NCI-H1436 treated with DMSO at 0.1 percent for 48 hours (cell line): ENCODE measurements around the gene CDH4.

Source experiments
- DNase-seq: peaks from one replicate; lab custom pipeline; 2025; lab: John Stamatoyannopoulos, UW

The CDH4 gene

DNA sequence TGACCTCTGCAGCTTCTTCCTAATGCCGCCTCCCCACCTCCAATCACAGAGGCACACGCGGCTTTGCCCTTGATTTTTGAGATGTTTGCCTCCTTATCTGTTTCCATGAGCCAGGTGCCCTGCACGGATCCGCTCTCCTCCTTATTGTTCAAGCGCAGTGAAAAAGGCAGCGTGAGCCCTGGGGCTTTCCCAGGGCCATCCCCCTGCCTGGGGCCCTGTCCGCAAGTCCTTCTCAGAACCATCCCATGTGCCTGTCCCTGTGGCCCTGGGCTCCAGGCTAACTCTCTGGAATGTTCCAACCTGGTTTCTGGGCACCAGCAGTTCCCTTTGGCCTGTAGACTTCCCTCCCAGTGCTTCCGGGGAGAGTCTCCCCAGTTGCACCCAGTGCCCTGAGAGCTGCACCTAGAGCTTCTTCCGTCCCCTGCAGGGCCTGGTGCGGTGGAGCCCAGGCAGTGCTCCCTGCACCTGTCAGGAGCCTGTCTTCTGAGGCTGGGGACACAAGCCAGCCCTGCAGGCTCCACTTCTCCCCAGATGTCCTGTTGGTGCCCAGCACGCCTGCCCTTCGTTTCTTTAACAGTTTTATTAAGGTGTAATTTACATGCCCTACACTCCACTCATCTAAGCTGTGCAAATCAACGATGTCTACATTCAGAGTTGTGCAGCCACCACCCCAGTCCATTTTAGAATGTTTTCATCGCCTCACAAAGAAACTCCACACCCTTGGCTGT is 330.3 kb downstream of the CDH4 start:
- DNase-seq, result no peak

- DNase-seq, result no peak
Measured at GRCh38 chr20:61583356-61583755, 331.3 kb downstream of the CDH4 start.

DNA sequence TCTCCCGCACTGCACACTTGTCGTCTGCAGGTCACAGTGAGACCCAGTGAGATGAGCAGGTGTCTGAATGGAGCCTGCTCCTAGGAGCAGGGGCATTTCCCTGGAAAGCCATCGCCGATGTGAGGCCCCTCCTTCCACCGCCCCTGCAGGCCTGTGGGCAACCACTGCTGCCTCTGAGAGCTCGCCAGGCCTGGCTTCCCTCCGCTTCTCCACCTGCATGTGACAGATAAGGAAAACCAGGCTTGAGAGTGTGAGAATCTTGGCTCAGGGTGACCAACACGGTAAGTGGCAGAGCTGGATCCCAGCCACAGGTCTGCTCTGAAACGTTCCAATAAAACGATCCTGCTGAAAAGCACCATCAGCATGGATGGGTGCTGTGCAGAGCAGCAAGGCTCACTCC is 332.8 kb downstream of the CDH4 start:
- DNase-seq, result no peak

GRCh38 chr20:61585764-61586163 is 333.7 kb downstream of the CDH4 start:
- no peak for DNase-seq

DNA sequence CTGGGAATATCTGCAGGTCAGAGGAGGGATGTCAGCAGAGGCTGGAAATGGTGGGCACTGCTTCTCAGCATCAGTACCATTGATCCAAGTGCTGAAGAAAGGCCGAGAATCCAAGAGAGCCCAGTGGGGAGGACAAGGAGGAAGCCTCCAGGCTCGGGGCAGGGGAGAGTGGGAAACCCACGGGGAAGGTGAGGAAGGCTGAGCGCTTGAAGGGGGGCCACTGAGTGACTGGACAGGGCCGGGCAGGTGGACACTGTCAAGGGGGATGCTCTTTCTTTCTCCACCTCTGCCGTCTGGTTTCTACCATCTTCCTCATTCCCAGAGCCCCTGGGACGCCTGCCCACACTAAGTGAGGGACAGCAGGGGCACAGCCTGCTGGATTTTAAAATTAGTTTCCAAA is 335.0 kb downstream of the CDH4 start:
- DNase-seq, result no peak

GRCh38 chr20:61587681-61588289 is 335.7 kb downstream of the CDH4 start:
- DNase-seq, result no peak

DNA sequence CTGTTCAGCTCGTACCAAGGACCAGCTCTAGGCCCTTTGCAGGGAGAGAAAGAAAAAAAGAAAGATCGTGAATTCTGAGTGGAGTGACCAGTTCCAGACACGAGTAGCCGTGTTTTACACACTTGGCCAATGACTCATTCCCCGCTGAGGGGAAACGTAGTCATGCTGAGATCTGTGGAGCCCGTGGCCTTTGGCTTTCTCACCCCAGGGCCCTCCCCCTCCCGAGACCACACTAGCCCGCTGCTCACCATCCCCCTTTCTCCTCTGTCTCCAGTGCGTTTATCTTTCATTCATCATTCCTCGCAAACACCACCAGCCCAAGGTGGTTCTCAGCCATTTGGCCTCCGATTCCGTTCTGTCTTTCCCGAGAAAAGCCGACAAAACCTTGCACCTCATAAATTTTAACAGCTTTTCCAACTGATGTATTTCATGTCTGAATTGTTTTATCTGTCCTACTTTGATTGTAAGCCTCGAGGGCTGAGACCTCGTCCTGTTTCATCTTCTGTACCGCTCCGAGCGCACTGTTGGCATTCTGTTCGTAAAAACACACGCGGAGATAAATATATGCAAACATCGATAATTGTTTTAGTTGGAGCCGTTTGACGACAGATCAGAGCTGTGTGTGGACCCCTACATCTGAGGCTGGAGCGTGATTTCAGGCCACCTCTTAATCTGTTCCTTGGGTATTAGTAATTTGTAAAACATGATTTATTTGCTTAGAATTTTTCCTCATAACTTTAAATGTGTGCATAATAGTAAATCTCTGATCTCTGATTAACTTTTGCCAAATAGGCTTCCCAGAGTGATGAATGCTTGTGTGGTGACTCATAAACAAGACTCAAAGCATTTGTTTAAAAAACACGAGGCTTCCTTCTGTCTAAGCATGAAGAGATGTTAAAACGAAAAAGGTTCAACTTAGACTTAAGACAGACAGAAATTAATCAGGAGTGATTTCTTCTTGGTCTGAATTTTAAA is 336.6 kb downstream of the CDH4 start:
- no peak for DNase-seq

DNA sequence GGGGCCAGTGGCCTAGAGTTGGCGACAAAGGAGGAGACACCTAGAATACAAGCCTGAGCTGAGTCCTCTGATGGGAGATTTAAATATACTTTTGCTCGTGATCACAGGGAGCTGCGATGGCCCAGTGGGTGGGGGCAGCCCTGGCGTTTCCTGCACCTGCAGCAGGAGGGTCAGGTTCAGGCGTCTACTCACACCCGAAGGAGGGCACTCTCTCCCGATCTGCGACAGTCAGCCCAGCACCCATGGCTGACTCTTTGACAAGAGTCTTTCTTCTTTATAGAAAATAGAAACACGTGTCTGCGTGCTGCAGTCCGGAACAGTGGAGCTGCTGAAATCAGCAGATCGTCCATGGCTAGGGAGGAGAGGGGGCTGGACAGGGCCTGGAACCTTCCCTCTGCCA is 338.2 kb downstream of the CDH4 start:
- DNase-seq, result no peak

DNA sequence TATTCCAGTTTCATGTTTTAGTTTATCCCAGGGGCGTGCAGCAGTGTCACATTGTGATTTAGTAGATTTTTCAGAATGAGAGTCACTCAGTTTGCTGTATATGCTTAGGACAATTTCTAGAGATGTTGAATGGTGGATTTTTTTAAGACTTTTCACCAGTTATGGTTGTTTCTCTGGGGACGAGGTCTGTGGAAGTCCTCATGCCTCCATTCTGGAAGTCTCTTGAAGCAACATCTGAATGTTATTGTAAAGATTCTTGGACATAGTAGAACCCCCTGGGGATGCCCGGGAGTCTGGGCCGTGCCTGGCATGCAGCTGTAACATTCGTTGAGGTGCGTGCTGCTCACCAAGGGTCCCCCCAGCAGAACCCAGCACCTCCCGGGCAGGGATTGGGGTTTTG is 341.5 kb downstream of the CDH4 start:
- no peak for DNase-seq

DNA sequence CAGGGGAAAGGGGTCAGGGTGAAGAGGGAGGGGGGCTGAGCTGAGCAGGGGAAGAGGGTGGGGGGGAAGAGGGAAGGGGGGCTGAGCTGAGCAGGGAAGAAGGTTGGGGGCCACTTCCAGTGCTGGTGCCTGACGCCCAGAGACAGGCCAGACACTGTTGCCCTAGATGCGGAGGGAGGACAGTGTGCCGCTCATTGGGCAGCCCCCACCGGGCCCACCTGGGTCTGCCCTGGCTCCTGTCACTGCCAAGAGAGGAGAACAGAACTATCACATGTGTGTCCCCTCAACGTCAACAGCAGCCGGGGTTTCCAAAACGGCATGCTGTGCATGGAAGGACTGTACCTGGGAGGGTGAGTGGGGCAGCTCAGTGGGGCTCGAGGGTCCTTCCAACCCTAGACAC is 342.1 kb downstream of the CDH4 start:
- DNase-seq, result no peak

GRCh38 chr20:61595216-61595615 is 343.2 kb downstream of the CDH4 start:
- no peak for DNase-seq

DNA sequence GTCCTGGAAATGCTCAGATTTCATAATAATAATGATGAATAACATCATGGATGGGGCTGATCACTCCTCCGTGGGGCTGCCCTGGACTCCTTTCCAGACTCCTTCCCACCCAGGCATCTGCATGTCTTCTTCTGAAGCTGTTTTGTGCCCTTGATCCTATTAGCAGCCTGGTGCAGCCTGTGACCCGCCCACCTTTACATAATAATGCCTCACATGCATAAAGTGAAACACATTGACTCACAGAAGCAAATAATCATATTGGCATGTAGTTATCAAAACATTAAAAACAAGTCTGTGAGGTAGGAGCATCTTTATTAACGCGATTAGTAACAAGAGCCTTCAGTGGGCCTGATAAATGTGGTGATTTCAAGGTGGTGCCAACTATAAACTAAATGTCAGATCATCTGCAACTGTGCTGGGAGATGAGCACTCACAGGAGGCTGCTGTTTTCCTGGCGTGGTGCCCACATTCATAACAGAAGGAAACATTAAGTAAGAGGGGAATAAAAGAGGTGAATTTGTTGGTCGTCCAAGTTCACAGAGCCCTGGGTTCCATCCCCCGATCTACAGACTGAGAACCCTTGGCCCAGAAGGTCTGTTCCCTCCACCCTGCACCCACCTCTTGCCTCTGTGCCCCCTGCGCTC is 344.7 kb downstream of the CDH4 start:
- no peak for DNase-seq

DNA sequence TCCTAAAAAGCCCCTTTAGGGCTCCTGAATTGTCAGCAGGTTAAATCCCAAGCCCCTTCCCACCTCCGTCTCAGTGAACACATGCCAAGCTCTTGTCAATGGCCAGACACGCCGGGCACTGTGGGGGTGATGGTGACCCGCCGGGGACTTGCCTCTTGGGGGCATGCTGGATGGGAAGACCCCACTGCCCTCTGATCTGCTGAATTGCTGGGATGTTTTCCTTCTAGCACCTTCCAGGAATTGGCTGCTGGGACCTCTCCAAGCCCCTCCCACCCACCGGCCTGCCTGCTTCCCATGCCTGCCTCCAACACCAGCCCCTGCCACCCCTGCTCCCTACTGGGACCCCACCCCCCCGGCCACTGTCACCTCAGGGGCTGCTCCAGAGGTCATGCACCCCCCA is 345.9 kb downstream of the CDH4 start:
- no peak for DNase-seq

DNA sequence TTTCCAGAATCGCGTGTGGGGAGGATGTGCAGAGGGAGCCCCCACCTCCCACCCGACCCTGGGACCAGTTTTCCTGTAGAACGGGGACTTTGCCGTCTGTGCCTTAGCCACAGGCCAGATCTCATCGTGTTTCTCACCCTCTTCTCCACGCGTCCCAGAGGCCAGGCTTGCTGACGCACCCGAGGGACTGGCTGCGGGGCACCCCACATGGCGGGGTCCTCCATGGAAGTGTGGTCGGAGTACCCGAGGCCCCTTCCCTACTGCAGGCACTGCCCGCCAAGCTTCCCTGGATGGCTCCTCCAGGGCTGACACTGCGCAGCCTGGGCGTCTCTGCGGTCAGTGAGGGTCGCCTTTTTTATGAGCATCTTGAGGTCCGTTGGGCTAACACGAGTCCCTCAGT is 346.5 kb downstream of the CDH4 start:
- no peak for DNase-seq

- no peak for DNase-seq
Measured at GRCh38 chr20:61599061-61599531, 347.0 kb downstream of the CDH4 start.

DNA sequence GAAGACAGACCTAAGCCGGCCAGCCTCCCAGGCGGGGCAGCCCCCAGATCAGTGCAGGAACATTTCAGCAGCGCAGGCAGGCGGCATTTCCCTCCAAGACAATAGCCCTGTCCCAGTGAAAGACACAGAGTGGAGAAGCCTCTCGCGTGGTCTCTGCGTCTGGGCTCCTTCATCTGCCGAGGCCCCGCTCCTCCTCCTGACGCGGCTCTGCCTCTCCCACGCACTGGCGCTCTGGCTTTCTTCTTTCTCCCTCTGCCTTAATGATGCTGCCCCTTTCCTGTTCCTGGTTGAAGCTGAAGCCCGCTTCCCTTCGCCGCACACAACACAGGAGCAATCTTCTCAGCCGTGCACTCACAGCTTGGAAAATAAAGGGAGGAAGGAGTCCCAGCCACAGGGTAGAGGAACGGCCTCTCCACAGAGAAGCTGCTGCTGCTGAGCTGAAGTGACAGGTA is 347.5 kb downstream of the CDH4 start:
- no peak for DNase-seq

DNA sequence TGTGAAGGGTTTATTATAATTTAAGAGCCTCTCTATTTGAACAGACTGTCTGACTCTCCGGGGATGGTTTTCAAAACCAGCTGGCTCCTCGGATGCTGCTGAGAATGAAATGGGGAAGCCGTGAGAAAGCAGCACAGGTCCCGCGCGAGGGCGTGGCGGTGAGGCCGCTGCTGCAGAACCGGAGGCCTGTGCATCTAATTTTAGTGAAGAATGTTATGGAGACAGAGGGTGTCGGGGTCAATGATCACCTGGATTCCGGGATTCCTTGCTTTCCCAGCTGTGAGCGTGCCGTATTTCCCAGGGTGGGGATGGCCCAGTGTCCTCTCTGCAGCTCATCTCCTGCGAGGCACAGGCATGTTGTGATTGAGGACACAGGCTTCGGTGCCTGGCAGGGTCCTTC is 348.0 kb downstream of the CDH4 start:
- no peak for DNase-seq

GRCh38 chr20:61601361-61601760 is 349.3 kb downstream of the CDH4 start:
- DNase-seq, result no peak

DNA sequence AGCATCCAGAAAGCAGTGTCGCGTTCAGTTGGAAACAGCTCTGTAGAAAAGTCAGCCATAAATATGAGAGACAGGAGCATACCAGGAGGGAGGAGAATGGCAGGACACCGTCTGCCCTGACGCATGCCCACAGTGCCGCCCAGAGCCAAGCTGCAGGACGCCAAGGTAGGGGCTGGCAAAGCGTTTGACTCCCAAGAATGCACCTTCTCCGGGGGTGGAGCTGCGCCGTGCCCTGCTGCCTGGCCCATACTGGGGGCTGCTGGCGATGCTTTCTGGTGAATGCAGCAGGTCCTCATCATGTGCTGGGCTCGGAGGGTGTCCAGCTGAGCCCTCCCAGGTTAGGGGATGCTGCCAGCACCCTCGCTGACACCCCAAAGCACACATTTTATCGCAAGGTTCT is 349.8 kb downstream of the CDH4 start:
- no peak for DNase-seq

GRCh38 chr20:61603715-61604114 is 351.7 kb downstream of the CDH4 start:
- no peak for DNase-seq

DNA sequence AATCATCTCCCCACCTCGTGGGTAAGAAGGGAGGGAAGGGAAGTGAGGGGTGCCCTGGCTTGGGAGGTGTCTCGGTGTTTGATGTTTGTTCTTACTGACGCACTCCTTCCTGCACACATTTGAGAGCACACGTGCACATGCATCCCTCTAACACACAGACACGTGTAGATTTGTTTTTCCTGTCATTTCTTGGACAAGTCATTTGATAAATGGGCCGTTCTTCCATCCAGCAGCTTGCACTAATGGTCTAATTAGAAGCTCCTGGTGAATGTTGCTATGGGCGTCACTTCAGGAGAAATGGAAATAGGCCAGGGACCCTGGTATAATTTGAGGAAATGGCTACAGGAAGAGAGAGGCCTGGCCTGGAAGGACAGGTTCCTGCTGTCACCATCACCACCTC is 352.5 kb downstream of the CDH4 start:
- no peak for DNase-seq

- no peak for DNase-seq
Measured at GRCh38 chr20:61605283-61605682, 353.2 kb downstream of the CDH4 start.
